ENCODE data around the gene CRK.

GRCh38 chr17:1491443-1492248 is 35.6 kb upstream of the CRK start:
- TF ChIP-seq EZH2 (IDR thresholded peaks at IDR 0.05; ENCODE audit: low read length, missing control alignments) (no peak), CTCF (conservative IDR thresholded peaks at IDR 0.05 in 1 of 2, IDR thresholded peaks at IDR 0.05 in 1 of 2; ENCODE audit: low read depth in 1 of 2, low read length in 2 of 2) (no peak)

Measured in fibroblast of lung (primary cell).